Adipocyte (in vitro differentiated cells): ENCODE measurements around the gene SOBP.

Experiments
- DNase-seq: peaks from one replicate; pipeline ENCODE4 v3.0.0-alpha.2; 2015; ENCODE audit warnings: low read depth
- H3K27me3 ChIP-seq: replicated peaks from 2 replicates; pipeline ENCODE4 v1.7.0; 2013; ENCODE audit warnings: mild to moderate bottlenecking, low read length, moderate library complexity; ENCODE audit not compliant: control insufficient read depth, insufficient read depth
- H3K36me3 ChIP-seq: 2 replicates; pipeline ENCODE4 v1.7.0; 2013; ENCODE audit warnings: low read length, mild to moderate bottlenecking, moderate library complexity; ENCODE audit not compliant: control insufficient read depth, insufficient read depth, severe bottlenecking
- H3K4me1 ChIP-seq: 2 replicates; pipeline ENCODE4 v1.7.0; 2013; ENCODE audit warnings: mild to moderate bottlenecking, low read length, moderate library complexity; ENCODE audit not compliant: control insufficient read depth, insufficient read depth
- H3K4me3 ChIP-seq: 2 replicates; pipeline ENCODE4 v1.7.0; 2013; ENCODE audit warnings: mild to moderate bottlenecking, low read length, moderate library complexity
- H3K9ac ChIP-seq: 2 replicates; pipeline ENCODE4 v1.7.0; 2013; ENCODE audit warnings: mild to moderate bottlenecking, low read length, moderate library complexity
- H3K9me3 ChIP-seq: 2 replicates; pipeline ENCODE4 v1.7.0; 2013; ENCODE audit warnings: mild to moderate bottlenecking, low read length, moderate library complexity; ENCODE audit not compliant: control insufficient read depth

The SOBP gene

GRCh38 chr6:107594736-107595135 is 104.8 kb downstream of the SOBP start:
- Histone ChIP-seq H3K4me3 (no peak overlapping the region), H3K27me3 (no peaks in the 10 kb centered on the region), H3K4me1 (peaks cover 20% of the 10 kb centered on the region), H3K9ac (no peak overlapping the region), H3K36me3 (no peaks in the 10 kb centered on the region), H3K9me3 (no peaks in the 10 kb centered on the region)
- DNase-seq, result no peak

- Histone ChIP-seq H3K4me1 (peaks cover 31% of the 10 kb centered on the region), H3K9me3 (no peaks in the 10 kb centered on the region), H3K4me3 (no peak overlapping the region), H3K9ac (no peak overlapping the region), H3K36me3 (no peaks in the 10 kb centered on the region), H3K27me3 (no peaks in the 10 kb centered on the region)
- no peak for DNase-seq
Measured at GRCh38 chr6:107598091-107598490, 108.2 kb downstream of the SOBP start.

GRCh38 chr6:107599043-107599442 is 109.1 kb downstream of the SOBP start:
- no peak for DNase-seq
- no peak overlapping the region for H3K9ac ChIP-seq
- H3K36me3 ChIP-seq, result no peaks in the 10 kb centered on the region
- no peaks in the 10 kb centered on the region for H3K9me3 ChIP-seq
- no peak overlapping the region for H3K4me3 ChIP-seq
- H3K4me1 ChIP-seq, result peaks cover 31% of the 10 kb centered on the region
- no peaks in the 10 kb centered on the region for H3K27me3 ChIP-seq

- peaks cover 23% of the 10 kb centered on the region for H3K4me1 ChIP-seq
- DNase-seq, result no peak
- H3K9me3 ChIP-seq, result no peaks in the 10 kb centered on the region
- no peaks in the 10 kb centered on the region for H3K27me3 ChIP-seq
- H3K9ac ChIP-seq, result no peak overlapping the region
- no peaks in the 10 kb centered on the region for H3K36me3 ChIP-seq
- H3K4me3 ChIP-seq, result no peak overlapping the region
Measured at GRCh38 chr6:107600121-107600520, 110.2 kb downstream of the SOBP start.

GRCh38 chr6:107600936-107601335 is 111.0 kb downstream of the SOBP start:
- Histone ChIP-seq H3K9me3 (no peaks in the 10 kb centered on the region), H3K4me3 (peak overlapping the region; percentile 29), H3K27me3 (no peaks in the 10 kb centered on the region), H3K4me1 (peaks cover 15% of the 10 kb centered on the region), H3K9ac (no peak overlapping the region), H3K36me3 (no peaks in the 10 kb centered on the region)
- peak; percentile 66 for DNase-seq

- peaks cover 11% of the 10 kb centered on the region for H3K4me1 ChIP-seq
- no peak overlapping the region for H3K9ac ChIP-seq
Measured at GRCh38 chr6:107601406-107601805, 111.5 kb downstream of the SOBP start.

GRCh38 chr6:107602321-107603005 is 112.5 kb downstream of the SOBP start:
- no peak overlapping the region for H3K4me3 ChIP-seq
- no peaks in the 10 kb centered on the region for H3K9me3 ChIP-seq
- H3K27me3 ChIP-seq, result no peaks in the 10 kb centered on the region
- no peak for DNase-seq
- no peaks in the 10 kb centered on the region for H3K36me3 ChIP-seq
- H3K4me1 ChIP-seq, result peaks cover 18% of the 10 kb centered on the region
- no peak overlapping the region for H3K9ac ChIP-seq

More at GRCh38 chr6:107601406-107601805, 111.5 kb downstream of the SOBP start:
- Histone ChIP-seq H3K27me3 (no peaks in the 10 kb centered on the region), H3K9me3 (no peaks in the 10 kb centered on the region), H3K4me3 (peak overlapping the region; percentile 29), H3K36me3 (no peaks in the 10 kb centered on the region)
- no peak for DNase-seq

DNA sequence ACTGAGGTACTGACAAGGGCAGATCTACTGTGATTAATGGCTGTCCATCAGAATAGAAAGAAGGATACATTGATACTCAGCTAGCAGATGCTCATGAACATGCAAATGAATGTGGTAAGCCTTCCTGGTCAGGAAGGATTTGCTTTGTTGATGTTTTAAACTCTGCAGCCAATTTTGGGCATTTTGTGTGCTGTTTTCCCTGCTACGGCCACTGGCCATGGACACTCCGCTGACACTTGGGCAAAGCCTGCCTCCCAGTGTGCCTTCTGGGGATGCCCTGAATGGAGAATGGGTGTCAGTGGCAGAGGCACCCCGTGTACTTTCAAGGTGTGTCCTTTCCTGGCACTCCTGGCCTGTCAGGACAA is 113.1 kb downstream of the SOBP start:
- Histone ChIP-seq H3K9ac (no peak overlapping the region), H3K4me1 (peaks cover 19% of the 10 kb centered on the region), H3K27me3 (no peaks in the 10 kb centered on the region), H3K4me3 (no peak overlapping the region), H3K9me3 (no peaks in the 10 kb centered on the region), H3K36me3 (no peaks in the 10 kb centered on the region)
- no peak for DNase-seq

DNA sequence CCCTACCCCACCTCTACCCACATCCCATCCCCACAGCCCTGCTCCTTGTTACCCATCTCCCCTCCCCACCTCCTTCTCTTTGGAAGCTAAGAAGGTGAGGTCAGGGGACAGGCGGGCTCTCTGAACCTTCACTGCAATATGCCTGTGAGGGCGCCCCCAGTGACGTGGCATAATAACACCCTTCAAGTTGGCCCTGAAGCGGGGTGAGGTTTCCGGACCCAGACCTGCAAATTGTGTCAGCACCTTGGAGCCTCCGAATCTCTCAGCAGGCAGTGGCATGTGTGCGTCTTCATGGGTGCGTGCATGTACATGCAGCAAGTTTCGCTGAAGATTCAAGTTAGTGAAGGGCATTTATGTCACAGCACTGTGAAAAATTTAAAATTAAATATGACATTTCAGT is 114.6 kb downstream of the SOBP start:
- no peaks in the 10 kb centered on the region for H3K9me3 ChIP-seq
- no peaks in the 10 kb centered on the region for H3K36me3 ChIP-seq
- no peak for DNase-seq
- no peak overlapping the region for H3K4me3 ChIP-seq
- H3K27me3 ChIP-seq, result no peaks in the 10 kb centered on the region
- H3K9ac ChIP-seq, result no peak overlapping the region
- peaks cover 19% of the 10 kb centered on the region for H3K4me1 ChIP-seq

DNA sequence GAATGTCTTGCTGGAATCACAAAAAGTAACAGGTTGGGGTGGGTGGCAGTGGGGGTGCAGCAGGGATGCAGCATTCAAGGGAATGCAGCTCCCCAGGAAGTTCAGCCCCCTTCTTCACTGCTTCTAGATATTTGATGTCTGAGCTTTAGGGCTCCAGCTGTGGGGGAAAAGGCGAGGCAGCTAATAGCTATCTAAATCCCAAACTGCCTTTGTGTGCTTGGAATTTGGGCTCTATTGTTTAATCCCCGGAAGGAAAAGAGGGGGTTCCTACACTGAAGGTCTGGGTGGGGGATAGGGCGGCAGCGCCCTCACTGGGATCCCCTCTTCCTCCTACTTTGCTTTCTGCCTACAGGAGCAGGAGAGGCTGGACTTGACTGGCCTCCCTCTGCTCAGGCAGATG is 116.5 kb downstream of the SOBP start:
- H3K36me3 ChIP-seq, result no peaks in the 10 kb centered on the region
- no peaks in the 10 kb centered on the region for H3K9me3 ChIP-seq
- H3K9ac ChIP-seq, result no peak overlapping the region
- no peak overlapping the region for H3K4me3 ChIP-seq
- peaks cover 13% of the 10 kb centered on the region for H3K4me1 ChIP-seq
- no peak for DNase-seq
- H3K27me3 ChIP-seq, result no peaks in the 10 kb centered on the region

GRCh38 chr6:107607116-107607515 is 117.2 kb downstream of the SOBP start:
- peaks cover 8% of the 10 kb centered on the region for H3K4me1 ChIP-seq
- H3K9ac ChIP-seq, result no peak overlapping the region
- H3K4me3 ChIP-seq, result no peak overlapping the region
- no peaks in the 10 kb centered on the region for H3K9me3 ChIP-seq
- no peak for DNase-seq
- no peaks in the 10 kb centered on the region for H3K27me3 ChIP-seq
- no peaks in the 10 kb centered on the region for H3K36me3 ChIP-seq
